Measurements from ENCODE around the gene PPP6R3.
A peak's percentile ranks its signal among the peaks of the same experiment; 100 is the strongest.
"Not testable (repeated sequence)": the region's sequence is repeated elsewhere in the genome, so short reads cannot be mapped to it uniquely, and the experiment has no call there.

The PPP6R3 gene

GRCh38 chr11:68470304-68470811 lies 9.8 kb downstream of the PPP6R3 start:
- no peak for TF ChIP-seq CTCF (IDR thresholded peaks at IDR 0.05; ENCODE audit: low read depth, low read length, missing control alignments)
- Histone ChIP-seq H3K27ac (no peak overlapping the region), H3K27me3 (replicated peaks) (no peaks in the 10 kb centered on the region), H3K36me3 (replicated peaks) (no peaks in the 10 kb centered on the region), H3K4me3 (ENCODE audit: low read depth, low read length) (no peak overlapping the region)
- in situ Hi-C loops (cut with HindIII; ENCODE audit: low pct_ligation_motif_present, low sequenced_read_pairs): no loop called here
- no peak for DNase-seq

GRCh38 chr11:68471360-68472340 lies 11.1 kb downstream of the PPP6R3 start:
- Histone ChIP-seq H3K36me3 (replicated peaks) (no peaks in the 10 kb centered on the region), H3K4me3 (ENCODE audit: low read depth, low read length) (no peak overlapping the region), H3K27ac (peak overlapping the region; percentile 52), H3K27me3 (replicated peaks) (no peaks in the 10 kb centered on the region)
- no peak for TF ChIP-seq CTCF (IDR thresholded peaks at IDR 0.05; ENCODE audit: low read depth, low read length, missing control alignments)
- DNase-seq: peak; percentile 89
- in situ Hi-C loops (cut with HindIII; ENCODE audit: low pct_ligation_motif_present, low sequenced_read_pairs): no loop called here

GRCh38 chr11:68472778-68473177 lies 12.2 kb downstream of the PPP6R3 start:
- in situ Hi-C loops (cut with HindIII; ENCODE audit: low pct_ligation_motif_present, low sequenced_read_pairs): no loop called here
- no peak overlapping the region for H3K4me3 ChIP-seq (ENCODE audit: low read depth, low read length)

GRCh38 chr11:68473693-68474092 lies 13.1 kb downstream of the PPP6R3 start:
- in situ Hi-C loops (cut with HindIII; ENCODE audit: low pct_ligation_motif_present, low sequenced_read_pairs): no loop called here
- no peak for DNase-seq
- no peaks in the 10 kb centered on the region for H3K27me3 ChIP-seq (replicated peaks)
- no peak overlapping the region for H3K27ac ChIP-seq
- H3K36me3 ChIP-seq (replicated peaks): no peaks in the 10 kb centered on the region
- TF ChIP-seq CTCF (IDR thresholded peaks at IDR 0.05; ENCODE audit: low read depth, low read length, missing control alignments): no peak
- H3K4me3 ChIP-seq (ENCODE audit: low read depth, low read length): no peak overlapping the region

More at GRCh38 chr11:68472778-68473177, 12.2 kb downstream of the PPP6R3 start:
- no peak for TF ChIP-seq CTCF (IDR thresholded peaks at IDR 0.05; ENCODE audit: low read depth, low read length, missing control alignments)
- DNase-seq: no peak
- H3K27ac ChIP-seq: no peak overlapping the region
- no peaks in the 10 kb centered on the region for H3K36me3 ChIP-seq (replicated peaks)
- no peaks in the 10 kb centered on the region for H3K27me3 ChIP-seq (replicated peaks)

- in situ Hi-C loops (cut with HindIII; ENCODE audit: low pct_ligation_motif_present, low sequenced_read_pairs); H3K4me3 ChIP-seq (ENCODE audit: low read depth, low read length); H3K27ac ChIP-seq; DNase-seq; H3K27me3 ChIP-seq (replicated peaks); H3K36me3 ChIP-seq (replicated peaks): not testable (repeated sequence)
These were observed 15.1 kb downstream of the PPP6R3 start for GRCh38 chr11:68475626-68476025.

GRCh38 chr11:68479390-68479789 lies 18.8 kb downstream of the PPP6R3 start:
- TF ChIP-seq CTCF (IDR thresholded peaks at IDR 0.05; ENCODE audit: low read depth, low read length, missing control alignments): no peak

More at GRCh38 chr11:68479390-68479789, 18.8 kb downstream of the PPP6R3 start:
- Histone ChIP-seq H3K4me3 (ENCODE audit: low read depth, low read length) (no peak overlapping the region), H3K36me3 (replicated peaks) (no peaks in the 10 kb centered on the region), H3K27me3 (replicated peaks) (no peaks in the 10 kb centered on the region), H3K27ac (no peak overlapping the region)
- in situ Hi-C loops (cut with HindIII; ENCODE audit: low pct_ligation_motif_present, low sequenced_read_pairs): no loop called here
- DNase-seq: no peak
